ENCODE data around the gene RHOXF2.
A peak's percentile ranks its signal among the peaks of the same experiment; 100 is the strongest.

RHOXF2 gene

DNA sequence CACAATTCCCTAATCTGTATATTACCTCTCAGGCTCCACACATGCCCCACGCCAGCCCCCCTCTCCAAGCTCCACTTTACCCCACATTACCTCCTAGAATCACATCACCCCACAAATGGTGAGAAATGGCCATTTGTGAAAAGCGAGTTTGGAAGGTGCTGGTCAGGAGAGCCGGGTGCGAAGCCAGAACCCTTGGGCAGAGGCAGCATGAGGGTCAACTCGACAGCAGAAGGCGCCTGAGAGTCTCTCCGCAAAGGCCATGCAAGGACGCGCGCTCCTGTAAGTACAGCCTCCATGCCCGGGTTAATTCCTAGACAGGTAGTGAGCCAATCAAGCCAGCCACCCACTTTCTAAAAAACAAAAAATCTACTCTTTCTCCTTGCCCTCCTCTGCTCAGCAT is 42.4 kb downstream of the RHOXF2 start:
- DNase-seq (ENCODE audit: low spot score) = no peak

GRCh38 chrX:120205816-120206753 is 47.7 kb downstream of the RHOXF2 start:
- no peak for DNase-seq (ENCODE audit: low spot score)

GRCh38 chrX:120207009-120207605 is 48.7 kb downstream of the RHOXF2 start:
- DNase-seq (ENCODE audit: low spot score) = no peak

GRCh38 chrX:120213438-120214265 is 55.2 kb downstream of the RHOXF2 start:
- peak; percentile 66 for DNase-seq (ENCODE audit: low spot score)

Data from D341Med (cell line).